HG03095 (cell line): ENCODE data around the gene POU3F1.
"Not testable (repeated sequence)": the region's sequence is repeated elsewhere in the genome, so short reads cannot be mapped to it uniquely, and the experiment has no call there.

ENCODE experiments used
- ATAC-seq: cut with Tn5 transposase; IDR thresholded peaks from one replicate; pipeline ENCODE4 v1.9.1; 2021; ENCODE audit warnings: moderate library complexity; ENCODE audit not compliant: unreplicated experiment

POU3F1 gene

GRCh38 chr1:38050397-38051078 is 3.9 kb upstream of the POU3F1 start:
- ATAC-seq: no peak

GRCh38 chr1:38047603-38048141 is 1.1 kb upstream of the POU3F1 start:
- no peak for ATAC-seq

- ATAC-seq: peak; percentile 62
These were observed 450 bp upstream of the POU3F1 start for GRCh38 chr1:38046884-38047602.

- ATAC-seq: no peak
These were observed 926 bp downstream of the POU3F1 start for GRCh38 chr1:38045401-38046332.

GRCh38 chr1:38044221-38045215 is 2.1 kb downstream of the POU3F1 start:
- ATAC-seq: no peak

GRCh38 chr1:38043036-38043747 is 3.4 kb downstream of the POU3F1 start:
- ATAC-seq: no peak

GRCh38 chr1:38041936-38042834 is 4.4 kb downstream of the POU3F1 start:
- no peak for ATAC-seq

- no peak for ATAC-seq
These were observed 7.1 kb downstream of the POU3F1 start for GRCh38 chr1:38039331-38040088.

GRCh38 chr1:38038861-38039260 is 7.7 kb downstream of the POU3F1 start:
- no peak for ATAC-seq

- ATAC-seq: no peak
These were observed 9.2 kb downstream of the POU3F1 start for GRCh38 chr1:38037221-38037939.

- ATAC-seq: no peak
These were observed 11.7 kb downstream of the POU3F1 start for GRCh38 chr1:38034871-38035270.

GRCh38 chr1:38032992-38033391 is 13.6 kb downstream of the POU3F1 start:
- not testable (repeated sequence) for ATAC-seq

GRCh38 chr1:38031513-38031866 is 15.1 kb downstream of the POU3F1 start:
- no peak for ATAC-seq

GRCh38 chr1:38030596-38031512 is 15.7 kb downstream of the POU3F1 start:
- no peak for ATAC-seq

- peak; percentile 43 for ATAC-seq
These were observed 16.7 kb downstream of the POU3F1 start for GRCh38 chr1:38029685-38030511.
